ENCODE results near the gene TBL1X.

- no peak for TF ChIP-seq REST (IDR thresholded peaks at IDR 0.05; ENCODE audit: insufficient read depth in 1 of 2, low read depth in 2 of 2, low read length in 2 of 2)
- no peak for TF ChIP-seq TAF1 (IDR thresholded peaks at IDR 0.05; ENCODE audit: borderline replicate concordance, insufficient read depth, low read length)
- no peak for TF ChIP-seq POLR2AphosphoS5 (IDR thresholded peaks at IDR 0.05; ENCODE audit: low read depth, low read length)
- TF ChIP-seq SIN3A (IDR thresholded peaks at IDR 0.05; ENCODE audit: borderline replicate concordance, insufficient read depth, low read length): no peak
Observed at GRCh38 chrX:9700555-9700954, 235.7 kb downstream of the TBL1X start.
